DOHH2 (cell line): ENCODE results near the gene SLC1A3.

Source experiments
- H3F3A ChIP-seq: fragments of 200-600 bp; sonication (generic), shearing (Covaris generic); 2 replicates; pipeline ENCODE4 v1.6.0; 2016; ENCODE audit warnings: antibody characterized with exemption, mild to moderate bottlenecking; ENCODE audit not compliant: control insufficient read depth, insufficient read depth
- H3K27ac ChIP-seq: fragments of 200-600 bp; sonication (generic); 2 replicates; pipeline ENCODE4 v1.5.1; 2014; ENCODE audit warnings: low read depth, mild to moderate bottlenecking, low read length, moderate library complexity
- H3K27me3 ChIP-seq: fragments of 200-600 bp; sonication (generic); 2 replicates; pipeline ENCODE4 v1.6.1; 2014; ENCODE audit warnings: mild to moderate bottlenecking, low read length, mixed read lengths; ENCODE audit not compliant: control insufficient read depth
- H3K36me3 ChIP-seq: fragments of 200-600 bp; sonication (generic); 2 replicates; pipeline ENCODE4 v1.6.1; 2014; ENCODE audit warnings: mild to moderate bottlenecking, low read length, moderate library complexity, mixed read lengths; ENCODE audit not compliant: control insufficient read depth
- H3K4me1 ChIP-seq: fragments of 200-600 bp; sonication (generic); 2 replicates; pipeline ENCODE4 v1.6.1; 2014; ENCODE audit warnings: mild to moderate bottlenecking, low read length, mixed read lengths; ENCODE audit not compliant: control insufficient read depth
- H3K4me2 ChIP-seq: fragments of 200-600 bp; sonication (generic); 2 replicates; pipeline ENCODE4 v1.6.0; 2014; ENCODE audit warnings: mild to moderate bottlenecking, low read length, moderate library complexity
- H3K4me3 ChIP-seq: fragments of 200-600 bp; sonication (generic); 2 replicates; pipeline ENCODE4 v1.5.1; 2014; ENCODE audit warnings: mild to moderate bottlenecking, low read length, mixed read lengths
- H3K79me2 ChIP-seq: fragments of 200-600 bp; sonication (generic); 2 replicates; pipeline ENCODE4 v1.6.1; 2014; ENCODE audit warnings: mild to moderate bottlenecking, low read length, mixed read lengths; ENCODE audit not compliant: control insufficient read depth
- H3K9me2 ChIP-seq: fragments of 200-600 bp; sonication (generic); replicated peaks from 2 replicates; pipeline ENCODE4 v1.6.1; 2014; ENCODE audit warnings: mild to moderate bottlenecking, low read length, mixed read lengths; ENCODE audit not compliant: control insufficient read depth
- H3K9me3 ChIP-seq: fragments of 200-600 bp; sonication (generic); 2 replicates; pipeline ENCODE4 v1.6.1; 2014; ENCODE audit warnings: antibody characterized with exemption, low read length, mixed read lengths; ENCODE audit not compliant: control insufficient read depth, insufficient read depth
- H4K20me1 ChIP-seq: fragments of 200-600 bp; sonication (generic); 2 replicates; pipeline ENCODE4 v1.6.0; 2014; ENCODE audit warnings: low read depth, mild to moderate bottlenecking, antibody characterized with exemption, low read length, moderate library complexity; ENCODE audit not compliant: control insufficient read depth, insufficient read depth
- CTCF ChIP-seq: fragments of 200-600 bp; sonication (generic); IDR thresholded peaks from one replicate; pipeline ENCODE4 v1.5.1; 2014; ENCODE audit warnings: antibody characterized with exemption, mild to moderate bottlenecking, low read depth, low read length; ENCODE audit not compliant: poor library complexity, severe bottlenecking
- EZH2phosphoT487 ChIP-seq: fragments of 200-600 bp; sonication (generic); IDR thresholded peaks from 2 replicates; pipeline ENCODE4 v1.6.1; 2017; ENCODE audit warnings: borderline replicate concordance, mild to moderate bottlenecking, antibody characterized with exemption, low read length, moderate library complexity, mixed read lengths

The SLC1A3 gene

GRCh38 chr5:36613771-36614656, 7.6 kb downstream of the SLC1A3 start:
- Histone ChIP-seq H3K27me3 (no peaks in the 10 kb centered on the region), H3K4me1 (no peaks in the 10 kb centered on the region), H3K79me2 (no peaks in the 10 kb centered on the region), H3K4me3 (no peak overlapping the region), H3K4me2 (no peak overlapping the region), H3K9me2 (no peaks in the 10 kb centered on the region), H3K27ac (no peak overlapping the region), H3K9me3 (no peaks in the 10 kb centered on the region), H4K20me1 (no peaks in the 10 kb centered on the region), H3F3A (no peaks in the 10 kb centered on the region), H3K36me3 (peaks cover 4% of the 10 kb centered on the region)
- no peak for TF ChIP-seq EZH2phosphoT487
- TF ChIP-seq CTCF: no peak

GRCh38 chr5:36614657-36615308, 8.4 kb downstream of the SLC1A3 start:
- Histone ChIP-seq H3F3A (no peaks in the 10 kb centered on the region), H3K4me2 (no peak overlapping the region), H3K9me2 (no peaks in the 10 kb centered on the region), H3K27ac (no peak overlapping the region), H3K9me3 (no peaks in the 10 kb centered on the region), H3K4me1 (no peaks in the 10 kb centered on the region), H3K27me3 (no peaks in the 10 kb centered on the region), H3K4me3 (no peak overlapping the region), H3K79me2 (no peaks in the 10 kb centered on the region), H4K20me1 (no peaks in the 10 kb centered on the region), H3K36me3 (peaks cover 4% of the 10 kb centered on the region)
- no peak for TF ChIP-seq CTCF

- no peaks in the 10 kb centered on the region for H3K36me3 ChIP-seq
- H3K4me2 ChIP-seq: no peak overlapping the region
- no peak overlapping the region for H3K4me3 ChIP-seq
- no peaks in the 10 kb centered on the region for H3K4me1 ChIP-seq
- H3K27ac ChIP-seq: no peak overlapping the region
- no peaks in the 10 kb centered on the region for H3K27me3 ChIP-seq
- no peaks in the 10 kb centered on the region for H3K79me2 ChIP-seq
- no peaks in the 10 kb centered on the region for H3K9me3 ChIP-seq
- no peaks in the 10 kb centered on the region for H4K20me1 ChIP-seq
- TF ChIP-seq CTCF (no peak), EZH2phosphoT487 (no peak)
- H3F3A ChIP-seq: no peaks in the 10 kb centered on the region
- no peaks in the 10 kb centered on the region for H3K9me2 ChIP-seq
Observed at GRCh38 chr5:36619012-36619635, 12.7 kb downstream of the SLC1A3 start.
